K562 (cell line): ENCODE measurements around the gene FNBP1. TPM values are rescaled to one million over a fixed set of nuclear protein-coding genes. Genes with fewer than 3 reads are reported as not detected.

Experiments used
- GABPB1 ChIP-seq: sonication (generic); formaldehyde crosslinking; IDR thresholded peaks from 2 replicates; pipeline ENCODE4 v1.8.0; 2022; ENCODE audit warnings: mild to moderate bottlenecking, missing genetic modification reagents
- JUND ChIP-seq, 2 experiments: IDR thresholded peaks; 2 replicates in 1 of 2; 3 replicates in 1 of 2; pipeline ENCODE4 v1.6.1; 2011; ENCODE audit warnings: borderline replicate concordance in 2 of 2, low read depth in 2 of 2, low read length in 2 of 2, improper control_type of control experiment in 1 of 2, missing biosample characterization in 1 of 2, missing genetic modification characterization in 1 of 2, missing genetic modification reagents in 1 of 2
- polyA plus RNA-seq, 8 experiments: library from polyadenylated mRNA; depleted of rRNA in 4 of 8; stranded (reverse) in 5 of 8; unstranded in 3 of 8; fragments of >200 nt; fragmentation: Nextera tagmentation in 2 of 8; fragmentation: Illumina TruSeq in 1 of 8; extraction: Ambion mirVana in 2 of 8; extraction: Trizol in 1 of 8; gene quantifications; 2 replicates each; pipeline versions ENCODE4 v1.2.1 to v1.2.3, GENCODE V29; 2011 to 2014; ENCODE audit warnings: inconsistent platforms in 1 of 8, missing spikeins in 1 of 8
- total RNA-seq, 7 experiments: library from RNA; depleted of rRNA in 6 of 7; stranded (reverse); fragments of >200 nt in 6 of 7; fragmentation: Illumina TruSeq in 2 of 7; extraction: Trizol in 2 of 7; gene quantifications; 2 replicates each; pipeline versions ENCODE4 v1.2.1 to v1.2.3, GENCODE V29; 2011 to 2021; ENCODE audit warnings: low replicate concordance in 1 of 7
- TF ChIP-seq, protein P1 (sequence below), 2 experiments: fragments of 450-650 bp in 1 of 2; sonication (generic) in 1 of 2; formaldehyde crosslinking in 1 of 2; IDR thresholded peaks; 2 replicates each; pipeline versions ENCODE4 v1.7.1 to v1.9.0; 2016 to 2022; ENCODE audit warnings: inconsistent platforms in 1 of 2, mild to moderate bottlenecking in 1 of 2, missing genetic modification reagents in 1 of 2
- TF ChIP-seq, protein P2 (sequence below): fragments of 200-600 bp; sonication (generic); IDR thresholded peaks from one replicate; pipeline ENCODE4 v1.6.1; 2012; ENCODE audit warnings: mild to moderate bottlenecking, low read depth, low read length, inconsistent platforms

The FNBP1 gene
- total and polyA plus RNA-seq, 9 of the 15 experiments (the other 6 are each of a cell fraction or from before 2014, with no cell fraction given): 1.8 to 14.9 (median 7.6) TPM

GRCh38 chr9:129995409-129996160, 47.4 kb downstream of the FNBP1 start (continued):
- TF ChIP-seq, protein P1, sequence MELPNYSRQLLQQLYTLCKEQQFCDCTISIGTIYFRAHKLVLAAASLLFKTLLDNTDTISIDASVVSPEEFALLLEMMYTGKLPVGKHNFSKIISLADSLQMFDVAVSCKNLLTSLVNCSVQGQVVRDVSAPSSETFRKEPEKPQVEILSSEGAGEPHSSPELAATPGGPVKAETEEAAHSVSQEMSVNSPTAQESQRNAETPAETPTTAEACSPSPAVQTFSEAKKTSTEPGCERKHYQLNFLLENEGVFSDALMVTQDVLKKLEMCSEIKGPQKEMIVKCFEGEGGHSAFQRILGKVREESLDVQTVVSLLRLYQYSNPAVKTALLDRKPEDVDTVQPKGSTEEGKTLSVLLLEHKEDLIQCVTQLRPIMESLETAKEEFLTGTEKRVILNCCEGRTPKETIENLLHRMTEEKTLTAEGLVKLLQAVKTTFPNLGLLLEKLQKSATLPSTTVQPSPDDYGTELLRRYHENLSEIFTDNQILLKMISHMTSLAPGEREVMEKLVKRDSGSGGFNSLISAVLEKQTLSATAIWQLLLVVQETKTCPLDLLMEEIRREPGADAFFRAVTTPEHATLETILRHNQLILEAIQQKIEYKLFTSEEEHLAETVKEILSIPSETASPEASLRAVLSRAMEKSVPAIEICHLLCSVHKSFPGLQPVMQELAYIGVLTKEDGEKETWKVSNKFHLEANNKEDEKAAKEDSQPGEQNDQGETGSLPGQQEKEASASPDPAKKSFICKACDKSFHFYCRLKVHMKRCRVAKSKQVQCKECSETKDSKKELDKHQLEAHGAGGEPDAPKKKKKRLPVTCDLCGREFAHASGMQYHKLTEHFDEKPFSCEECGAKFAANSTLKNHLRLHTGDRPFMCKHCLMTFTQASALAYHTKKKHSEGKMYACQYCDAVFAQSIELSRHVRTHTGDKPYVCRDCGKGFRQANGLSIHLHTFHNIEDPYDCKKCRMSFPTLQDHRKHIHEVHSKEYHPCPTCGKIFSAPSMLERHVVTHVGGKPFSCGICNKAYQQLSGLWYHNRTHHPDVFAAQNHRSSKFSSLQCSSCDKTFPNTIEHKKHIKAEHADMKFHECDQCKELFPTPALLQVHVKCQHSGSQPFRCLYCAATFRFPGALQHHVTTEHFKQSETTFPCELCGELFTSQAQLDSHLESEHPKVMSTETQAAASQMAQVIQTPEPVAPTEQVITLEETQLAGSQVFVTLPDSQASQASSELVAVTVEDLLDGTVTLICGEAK (IDR thresholded peaks at IDR 0.05): no peak
- TF ChIP-seq, protein P1 (CRISPR knock-in tag; IDR thresholded peaks at IDR 0.05): no peak
- TF ChIP-seq GABPB1: 0 out of 2 replicates have a peak, but pooled peaks have one; percentile 35
- peak; percentile 2 for TF ChIP-seq JUND (IDR thresholded peaks at IDR 0.05; ENCODE audit: borderline replicate concordance, low read depth, low read length)
- TF ChIP-seq JUND (tag; IDR thresholded peaks at IDR 0.05; ENCODE audit: borderline replicate concordance, low read depth, low read length): peak; percentile 14; the same call in 1 of the 3 replicates
- TF ChIP-seq, protein P2, sequence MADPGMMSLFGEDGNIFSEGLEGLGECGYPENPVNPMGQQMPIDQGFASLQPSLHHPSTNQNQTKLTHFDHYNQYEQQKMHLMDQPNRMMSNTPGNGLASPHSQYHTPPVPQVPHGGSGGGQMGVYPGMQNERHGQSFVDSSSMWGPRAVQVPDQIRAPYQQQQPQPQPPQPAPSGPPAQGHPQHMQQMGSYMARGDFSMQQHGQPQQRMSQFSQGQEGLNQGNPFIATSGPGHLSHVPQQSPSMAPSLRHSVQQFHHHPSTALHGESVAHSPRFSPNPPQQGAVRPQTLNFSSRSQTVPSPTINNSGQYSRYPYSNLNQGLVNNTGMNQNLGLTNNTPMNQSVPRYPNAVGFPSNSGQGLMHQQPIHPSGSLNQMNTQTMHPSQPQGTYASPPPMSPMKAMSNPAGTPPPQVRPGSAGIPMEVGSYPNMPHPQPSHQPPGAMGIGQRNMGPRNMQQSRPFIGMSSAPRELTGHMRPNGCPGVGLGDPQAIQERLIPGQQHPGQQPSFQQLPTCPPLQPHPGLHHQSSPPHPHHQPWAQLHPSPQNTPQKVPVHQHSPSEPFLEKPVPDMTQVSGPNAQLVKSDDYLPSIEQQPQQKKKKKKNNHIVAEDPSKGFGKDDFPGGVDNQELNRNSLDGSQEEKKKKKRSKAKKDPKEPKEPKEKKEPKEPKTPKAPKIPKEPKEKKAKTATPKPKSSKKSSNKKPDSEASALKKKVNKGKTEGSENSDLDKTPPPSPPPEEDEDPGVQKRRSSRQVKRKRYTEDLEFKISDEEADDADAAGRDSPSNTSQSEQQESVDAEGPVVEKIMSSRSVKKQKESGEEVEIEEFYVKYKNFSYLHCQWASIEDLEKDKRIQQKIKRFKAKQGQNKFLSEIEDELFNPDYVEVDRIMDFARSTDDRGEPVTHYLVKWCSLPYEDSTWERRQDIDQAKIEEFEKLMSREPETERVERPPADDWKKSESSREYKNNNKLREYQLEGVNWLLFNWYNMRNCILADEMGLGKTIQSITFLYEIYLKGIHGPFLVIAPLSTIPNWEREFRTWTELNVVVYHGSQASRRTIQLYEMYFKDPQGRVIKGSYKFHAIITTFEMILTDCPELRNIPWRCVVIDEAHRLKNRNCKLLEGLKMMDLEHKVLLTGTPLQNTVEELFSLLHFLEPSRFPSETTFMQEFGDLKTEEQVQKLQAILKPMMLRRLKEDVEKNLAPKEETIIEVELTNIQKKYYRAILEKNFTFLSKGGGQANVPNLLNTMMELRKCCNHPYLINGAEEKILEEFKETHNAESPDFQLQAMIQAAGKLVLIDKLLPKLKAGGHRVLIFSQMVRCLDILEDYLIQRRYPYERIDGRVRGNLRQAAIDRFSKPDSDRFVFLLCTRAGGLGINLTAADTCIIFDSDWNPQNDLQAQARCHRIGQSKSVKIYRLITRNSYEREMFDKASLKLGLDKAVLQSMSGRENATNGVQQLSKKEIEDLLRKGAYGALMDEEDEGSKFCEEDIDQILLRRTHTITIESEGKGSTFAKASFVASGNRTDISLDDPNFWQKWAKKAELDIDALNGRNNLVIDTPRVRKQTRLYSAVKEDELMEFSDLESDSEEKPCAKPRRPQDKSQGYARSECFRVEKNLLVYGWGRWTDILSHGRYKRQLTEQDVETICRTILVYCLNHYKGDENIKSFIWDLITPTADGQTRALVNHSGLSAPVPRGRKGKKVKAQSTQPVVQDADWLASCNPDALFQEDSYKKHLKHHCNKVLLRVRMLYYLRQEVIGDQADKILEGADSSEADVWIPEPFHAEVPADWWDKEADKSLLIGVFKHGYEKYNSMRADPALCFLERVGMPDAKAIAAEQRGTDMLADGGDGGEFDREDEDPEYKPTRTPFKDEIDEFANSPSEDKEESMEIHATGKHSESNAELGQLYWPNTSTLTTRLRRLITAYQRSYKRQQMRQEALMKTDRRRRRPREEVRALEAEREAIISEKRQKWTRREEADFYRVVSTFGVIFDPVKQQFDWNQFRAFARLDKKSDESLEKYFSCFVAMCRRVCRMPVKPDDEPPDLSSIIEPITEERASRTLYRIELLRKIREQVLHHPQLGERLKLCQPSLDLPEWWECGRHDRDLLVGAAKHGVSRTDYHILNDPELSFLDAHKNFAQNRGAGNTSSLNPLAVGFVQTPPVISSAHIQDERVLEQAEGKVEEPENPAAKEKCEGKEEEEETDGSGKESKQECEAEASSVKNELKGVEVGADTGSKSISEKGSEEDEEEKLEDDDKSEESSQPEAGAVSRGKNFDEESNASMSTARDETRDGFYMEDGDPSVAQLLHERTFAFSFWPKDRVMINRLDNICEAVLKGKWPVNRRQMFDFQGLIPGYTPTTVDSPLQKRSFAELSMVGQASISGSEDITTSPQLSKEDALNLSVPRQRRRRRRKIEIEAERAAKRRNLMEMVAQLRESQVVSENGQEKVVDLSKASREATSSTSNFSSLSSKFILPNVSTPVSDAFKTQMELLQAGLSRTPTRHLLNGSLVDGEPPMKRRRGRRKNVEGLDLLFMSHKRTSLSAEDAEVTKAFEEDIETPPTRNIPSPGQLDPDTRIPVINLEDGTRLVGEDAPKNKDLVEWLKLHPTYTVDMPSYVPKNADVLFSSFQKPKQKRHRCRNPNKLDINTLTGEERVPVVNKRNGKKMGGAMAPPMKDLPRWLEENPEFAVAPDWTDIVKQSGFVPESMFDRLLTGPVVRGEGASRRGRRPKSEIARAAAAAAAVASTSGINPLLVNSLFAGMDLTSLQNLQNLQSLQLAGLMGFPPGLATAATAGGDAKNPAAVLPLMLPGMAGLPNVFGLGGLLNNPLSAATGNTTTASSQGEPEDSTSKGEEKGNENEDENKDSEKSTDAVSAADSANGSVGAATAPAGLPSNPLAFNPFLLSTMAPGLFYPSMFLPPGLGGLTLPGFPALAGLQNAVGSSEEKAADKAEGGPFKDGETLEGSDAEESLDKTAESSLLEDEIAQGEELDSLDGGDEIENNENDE: no peak
